ENCODE data around the gene MYOF. TPM values are rescaled to one million over a fixed set of nuclear protein-coding genes. Genes with fewer than 3 reads are reported as not detected.
"Not testable (repeated sequence)": the region's sequence is repeated elsewhere in the genome, so short reads cannot be mapped to it uniquely, and the experiment has no call there.

The MYOF gene
- total RNA-seq, 2 experiments from 2014 or later = 10.8 to 10.9 TPM

DNA sequence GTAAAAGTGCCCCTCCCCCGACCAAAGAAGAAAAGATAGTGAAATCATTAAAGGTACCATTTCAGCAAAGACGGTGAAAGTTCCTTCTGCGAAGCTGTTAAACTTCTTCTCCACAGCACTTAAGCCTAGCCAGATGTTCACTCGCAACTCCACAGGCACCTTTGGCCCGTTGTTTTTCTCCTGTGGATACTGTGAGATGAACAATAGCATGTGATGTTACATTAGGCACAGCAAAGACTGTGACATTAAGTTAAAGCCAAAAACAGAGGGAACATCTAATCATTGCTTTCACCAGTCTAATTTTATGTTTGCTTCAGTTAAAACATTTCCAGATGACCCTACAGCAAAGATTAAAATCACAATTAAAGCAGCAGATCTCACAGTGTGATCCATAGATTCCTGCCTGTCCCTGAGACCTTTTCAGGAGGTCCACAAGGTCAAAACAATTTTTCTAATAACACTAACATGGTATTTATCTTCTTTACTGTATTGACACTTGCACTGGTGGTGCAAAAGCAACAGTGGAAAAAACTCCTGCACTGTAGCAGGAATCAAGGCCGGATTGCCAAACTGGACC, 112.5 kb downstream of the MYOF start:
- ChIA-PET POLR2A (no interaction called here), CTCF (interaction anchor here (0.6 to 3.6 kb wide), 3 partner anchors 12 to 129 kb away, joined by 6 to 18 read pairs (median 11); partner anchors contain the start of gene MYOF)
- H3K4me1 Mint-ChIP-seq = peaks cover 5% of the 10 kb centered on the region
- no peak for DNase-seq
- no peak overlapping the region for H3K27ac Mint-ChIP-seq
- H3K27me3 Mint-ChIP-seq = no peaks in the 10 kb centered on the region
- peaks cover 20% of the 10 kb centered on the region for H3K36me3 Mint-ChIP-seq (ENCODE audit: low read depth)
- no peak overlapping the region for H3K4me3 Mint-ChIP-seq
- H3K9me3 Mint-ChIP-seq = no peaks in the 10 kb centered on the region

DNA sequence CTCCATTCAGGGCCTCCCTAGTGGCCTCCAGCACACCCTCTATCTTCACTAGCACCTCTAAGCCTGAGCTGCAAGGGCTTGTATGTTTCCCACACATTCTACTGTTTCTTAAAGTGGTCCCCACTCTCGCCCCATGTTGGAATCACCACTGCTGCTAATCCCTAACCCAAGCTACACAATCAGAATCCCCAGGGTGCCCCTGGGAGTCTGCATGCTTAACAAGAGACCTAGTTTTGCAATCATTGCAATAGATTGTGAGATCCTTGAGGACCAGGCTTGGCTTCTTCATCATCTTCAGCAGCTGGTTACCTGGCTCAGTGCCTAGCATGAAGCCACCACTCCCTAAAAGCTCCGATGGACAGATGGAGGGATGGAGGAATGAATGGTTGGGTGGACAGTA, 113.9 kb downstream of the MYOF start:
- peaks cover 14% of the 10 kb centered on the region for H3K4me1 Mint-ChIP-seq
- H3K27ac Mint-ChIP-seq = no peak overlapping the region
- no peak overlapping the region for H3K4me3 Mint-ChIP-seq
- DNase-seq = no peak
- H3K27me3 Mint-ChIP-seq = no peaks in the 10 kb centered on the region
- H3K9me3 Mint-ChIP-seq = no peaks in the 10 kb centered on the region
- CTCF ChIA-PET = interaction anchor here (1.1 to 3.6 kb wide), 3 partner anchors 11 to 143 kb away, joined by 3 to 18 read pairs (median 11); partner anchors contain the start of gene MYOF
- POLR2A ChIA-PET = interaction anchor here (1.0 kb wide), 1 partner anchor 129 kb away, joined by 3 read pairs; no protein-coding TSS in a partner anchor
- H3K36me3 Mint-ChIP-seq (ENCODE audit: low read depth) = peaks cover 17% of the 10 kb centered on the region

DNA sequence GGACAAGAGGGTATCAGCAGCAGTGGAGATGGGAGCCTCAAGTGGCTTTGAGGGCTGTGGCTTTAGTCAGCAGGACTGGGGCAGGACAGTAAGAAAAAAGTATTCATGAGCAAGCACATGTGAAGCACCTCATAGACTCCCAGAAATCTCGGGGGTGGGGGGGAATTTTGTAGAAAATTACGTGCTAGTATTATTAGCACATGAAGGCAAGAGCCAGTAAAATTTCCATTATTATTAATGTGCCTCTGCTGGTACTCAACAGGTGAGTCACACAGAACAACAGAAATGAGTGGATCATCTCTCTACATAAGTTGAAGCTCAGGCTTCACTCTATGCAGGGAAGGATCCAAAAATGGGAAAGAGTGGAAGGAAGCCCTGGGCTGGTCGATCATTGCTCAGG, 114.5 kb downstream of the MYOF start:
- Mint-ChIP-seq H3K4me1 (peaks cover 18% of the 10 kb centered on the region), H3K9me3 (no peaks in the 10 kb centered on the region), H3K4me3 (no peak overlapping the region), H3K27ac (no peak overlapping the region), H3K36me3 (ENCODE audit: low read depth) (peaks cover 17% of the 10 kb centered on the region), H3K27me3 (no peaks in the 10 kb centered on the region)
- CTCF ChIA-PET = interaction anchor here (1.1 to 3.6 kb wide), 3 partner anchors 10 to 144 kb away, joined by 3 to 18 read pairs (median 11); partner anchors contain the start of gene MYOF
- DNase-seq = no peak
- POLR2A ChIA-PET = interaction anchor here (1.0 kb wide), 1 partner anchor 129 kb away, joined by 3 read pairs; no protein-coding TSS in a partner anchor

DNA sequence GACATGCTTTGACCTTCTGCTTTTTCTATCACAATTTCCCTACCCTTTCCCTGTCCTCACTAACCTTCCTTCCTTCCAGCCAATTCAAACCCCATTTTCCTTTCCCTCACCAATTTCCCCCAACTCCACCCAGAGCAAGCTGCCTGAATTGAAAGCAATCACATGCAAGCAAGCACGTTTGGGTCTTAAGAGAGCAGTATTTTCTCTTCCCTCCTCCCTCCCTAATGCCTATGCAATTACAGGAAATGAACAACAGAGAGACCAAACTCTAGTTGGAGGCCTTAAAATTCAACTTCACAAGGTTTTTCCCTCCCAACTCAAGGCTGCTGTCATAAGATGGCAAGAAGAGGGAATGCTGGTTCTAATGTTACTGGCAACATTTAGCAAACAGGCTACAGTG, 117.2 kb downstream of the MYOF start:
- Mint-ChIP-seq H3K4me3 (no peak overlapping the region), H3K9me3 (no peaks in the 10 kb centered on the region), H3K36me3 (ENCODE audit: low read depth) (peaks cover 18% of the 10 kb centered on the region), H3K27me3 (no peaks in the 10 kb centered on the region), H3K4me1 (peaks cover 18% of the 10 kb centered on the region), H3K27ac (peak overlapping the region; percentile 8)
- CTCF ChIA-PET = interaction anchor here (3.7 kb wide), 1 partner anchor 11 kb away, joined by 12 read pairs; no protein-coding TSS in a partner anchor
- POLR2A ChIA-PET = no interaction called here
- DNase-seq = no peak

DNA sequence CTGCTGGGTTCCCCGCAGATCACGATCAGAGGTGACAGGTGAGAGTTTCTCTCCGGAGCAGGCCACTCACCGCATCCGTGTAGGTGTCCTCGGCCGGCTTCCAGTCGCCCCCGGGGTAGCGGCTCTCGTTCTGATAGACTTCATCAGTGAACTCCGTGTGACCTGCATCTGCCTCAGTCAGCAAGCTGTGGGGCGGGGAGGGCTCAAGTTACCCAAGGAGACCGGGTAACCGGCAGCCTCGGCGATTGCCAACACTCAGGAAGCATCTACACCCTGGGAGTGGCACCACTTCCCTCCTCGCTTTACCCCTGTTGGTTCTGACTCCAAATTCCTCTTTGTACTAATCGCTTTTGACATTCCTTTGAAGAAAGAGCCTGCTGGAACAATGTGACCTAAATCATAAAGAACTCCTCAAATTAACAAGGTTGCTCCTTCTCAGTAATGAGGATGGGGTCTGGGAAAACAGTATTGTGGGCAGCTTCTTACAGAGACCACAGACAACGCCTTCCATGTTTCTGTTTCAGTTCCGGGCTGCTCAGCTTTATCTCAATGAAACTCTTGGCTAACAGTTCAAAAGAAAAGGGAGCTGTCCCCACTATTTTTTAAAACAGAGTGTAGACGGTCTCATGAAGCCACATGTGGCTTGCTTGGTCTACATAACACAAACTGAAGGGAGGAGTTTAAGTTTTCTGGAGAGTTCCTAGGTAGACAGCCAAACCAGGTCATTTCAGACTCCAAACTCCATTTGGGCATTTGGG, 118.1 kb downstream of the MYOF start:
- no peaks in the 10 kb centered on the region for H3K9me3 Mint-ChIP-seq
- no peak for DNase-seq
- H3K27me3 Mint-ChIP-seq = no peaks in the 10 kb centered on the region
- H3K27ac Mint-ChIP-seq = no peak overlapping the region
- H3K36me3 Mint-ChIP-seq (ENCODE audit: low read depth) = peaks cover 21% of the 10 kb centered on the region
- CTCF ChIA-PET = interaction anchor here (0.9 to 3.7 kb wide), 5 partner anchors 11 to 118 kb away, joined by 3 to 12 read pairs (median 5); partner anchors contain the start of gene MYOF
- peaks cover 18% of the 10 kb centered on the region for H3K4me1 Mint-ChIP-seq
- POLR2A ChIA-PET = no interaction called here
- no peak overlapping the region for H3K4me3 Mint-ChIP-seq

DNA sequence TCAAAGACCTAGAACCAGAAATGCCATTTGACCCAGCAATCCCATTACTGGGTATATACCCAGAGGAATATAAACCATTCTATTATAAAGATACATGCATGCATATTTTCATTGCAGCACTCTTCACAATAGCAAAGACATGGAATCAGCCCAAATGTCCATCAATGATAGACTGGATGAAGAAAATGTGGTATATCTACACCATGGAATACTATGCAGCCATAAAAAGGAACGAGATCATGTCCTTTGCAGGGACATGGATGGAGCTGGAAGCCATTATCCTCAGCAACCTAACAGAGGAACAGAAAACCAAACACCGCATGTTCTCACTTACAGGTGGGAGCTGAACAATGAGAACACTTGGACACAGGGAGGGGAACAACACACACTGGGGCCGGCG, 123.7 kb downstream of the MYOF start:
- H3K27ac Mint-ChIP-seq, H3K27me3 Mint-ChIP-seq, POLR2A ChIA-PET, H3K4me3 Mint-ChIP-seq, DNase-seq, H3K4me1 Mint-ChIP-seq, H3K9me3 Mint-ChIP-seq: not testable (repeated sequence)
- H3K36me3 Mint-ChIP-seq (ENCODE audit: low read depth) = peaks cover 17% of the 10 kb centered on the region
- CTCF ChIA-PET = interaction anchor here (0.7 to 3.8 kb wide), 8 partner anchors 9 to 153 kb away, joined by 3 to 38 read pairs (median 12); partner anchors contain the start of gene MYOF

DNA sequence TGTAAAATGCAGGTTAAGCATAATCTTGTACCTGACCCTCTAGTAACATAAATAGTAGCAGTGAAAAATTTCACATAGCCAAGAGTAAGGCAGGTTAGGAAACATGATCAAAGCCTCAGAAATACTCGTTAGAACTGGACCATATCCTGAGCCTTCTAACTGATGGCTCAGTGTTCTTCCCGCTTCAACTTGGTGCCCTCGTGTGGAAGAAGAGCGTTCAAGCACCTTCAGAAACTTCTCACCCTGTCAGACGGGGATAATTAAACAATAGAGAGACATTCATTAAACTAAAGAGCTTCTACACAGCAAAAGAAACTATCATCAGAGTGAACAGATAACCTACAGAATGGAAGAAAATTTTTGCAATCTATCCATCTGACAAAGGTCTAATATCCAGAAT, 124.5 kb downstream of the MYOF start:
- Mint-ChIP-seq H3K36me3 (ENCODE audit: low read depth) (peaks cover 12% of the 10 kb centered on the region), H3K27ac (no peak overlapping the region), H3K9me3 (peaks cover 2% of the 10 kb centered on the region), H3K4me1 (peaks cover 5% of the 10 kb centered on the region), H3K4me3 (no peak overlapping the region), H3K27me3 (no peaks in the 10 kb centered on the region)
- POLR2A ChIA-PET = no interaction called here
- DNase-seq = peak; percentile 30
- CTCF ChIA-PET = interaction anchor here (0.7 to 3.8 kb wide), 15 partner anchors 10 to 393 kb away, joined by 3 to 38 read pairs (median 5); partner anchors contain the start of gene MYOF

DNA sequence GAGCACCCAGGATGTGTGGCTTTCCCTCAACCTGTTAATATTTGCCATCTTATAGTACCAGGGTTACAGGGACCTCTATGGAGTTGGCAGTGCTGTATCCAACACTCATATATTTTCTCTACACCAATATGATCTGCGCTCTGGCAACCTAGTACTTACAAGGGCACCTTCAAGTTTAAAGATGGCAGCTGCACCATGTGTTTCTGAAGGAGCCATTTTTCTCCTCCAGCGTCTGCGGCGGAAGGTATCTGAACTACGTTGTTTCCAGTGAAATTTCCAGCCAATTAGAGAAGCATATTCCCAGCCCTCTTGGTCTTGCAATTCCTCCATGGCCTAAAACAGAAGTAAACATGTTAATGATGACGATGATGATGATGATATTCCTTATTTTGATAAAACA, 125.6 kb downstream of the MYOF start:
- POLR2A ChIA-PET = no interaction called here

DNA sequence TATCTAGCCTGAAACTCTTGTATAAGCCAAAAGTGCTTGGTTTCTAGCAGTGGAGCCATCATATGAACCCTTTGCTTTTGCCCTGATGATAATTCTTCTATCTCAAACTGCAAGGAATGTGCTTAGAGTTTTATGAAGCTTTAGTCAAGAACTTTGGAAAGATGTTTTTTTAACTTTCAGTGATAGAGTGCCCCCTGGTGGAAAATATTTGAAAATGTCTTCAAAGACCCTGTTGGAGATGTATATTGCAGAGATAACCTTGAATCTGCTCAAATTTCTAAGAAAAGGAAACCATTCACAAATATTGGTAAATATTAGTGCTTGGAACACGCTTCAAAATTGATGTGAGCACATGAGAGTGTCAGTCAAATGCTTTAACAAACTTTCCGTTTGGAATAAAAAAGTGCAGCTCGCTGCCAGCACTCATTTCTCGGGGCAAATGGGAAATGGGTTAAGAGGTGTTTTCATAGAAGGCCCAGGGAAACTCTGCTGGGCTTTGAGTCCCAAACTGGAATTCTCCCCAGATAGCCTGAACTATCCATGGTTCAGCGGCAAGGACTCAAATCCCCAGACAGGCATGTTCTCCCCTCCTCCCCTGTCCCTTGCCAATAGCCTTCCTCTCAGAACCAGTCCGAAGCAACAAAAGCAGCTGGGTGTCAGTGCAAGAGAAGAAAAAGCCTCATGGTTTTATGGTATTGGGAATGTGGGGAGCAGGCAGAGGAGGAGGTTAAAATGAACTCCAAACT, 129.3 kb downstream of the MYOF start:
- POLR2A ChIA-PET = interaction anchor here (1.0 kb wide), 1 partner anchor 130 kb away, joined by 3 read pairs; no protein-coding TSS in a partner anchor
- CTCF ChIA-PET = interaction anchor here (0.7 to 2.0 kb wide), 11 partner anchors 14 to 347 kb away, joined by 3 to 9 read pairs (median 6); partner anchors contain the start of gene MYOF
- H3K36me3 Mint-ChIP-seq (ENCODE audit: low read depth) = peaks cover 6% of the 10 kb centered on the region
- peaks cover 4% of the 10 kb centered on the region for H3K4me1 Mint-ChIP-seq
- H3K9me3 Mint-ChIP-seq = no peaks in the 10 kb centered on the region
- H3K27me3 Mint-ChIP-seq = no peaks in the 10 kb centered on the region
- H3K4me3 Mint-ChIP-seq = no peak overlapping the region
- no peak overlapping the region for H3K27ac Mint-ChIP-seq
- DNase-seq = no peak

More for the DNA sequence above, 125.6 kb downstream of the MYOF start:
- no peak for DNase-seq
- Mint-ChIP-seq H3K27me3 (no peaks in the 10 kb centered on the region), H3K9me3 (peaks cover 2% of the 10 kb centered on the region), H3K4me1 (peaks cover 5% of the 10 kb centered on the region), H3K36me3 (ENCODE audit: low read depth) (peaks cover 12% of the 10 kb centered on the region), H3K4me3 (no peak overlapping the region), H3K27ac (no peak overlapping the region)
- CTCF ChIA-PET = interaction anchor here (0.7 to 3.8 kb wide), 10 partner anchors 10 to 280 kb away, joined by 3 to 38 read pairs (median 6); partner anchors contain the start of gene MYOF

DNA sequence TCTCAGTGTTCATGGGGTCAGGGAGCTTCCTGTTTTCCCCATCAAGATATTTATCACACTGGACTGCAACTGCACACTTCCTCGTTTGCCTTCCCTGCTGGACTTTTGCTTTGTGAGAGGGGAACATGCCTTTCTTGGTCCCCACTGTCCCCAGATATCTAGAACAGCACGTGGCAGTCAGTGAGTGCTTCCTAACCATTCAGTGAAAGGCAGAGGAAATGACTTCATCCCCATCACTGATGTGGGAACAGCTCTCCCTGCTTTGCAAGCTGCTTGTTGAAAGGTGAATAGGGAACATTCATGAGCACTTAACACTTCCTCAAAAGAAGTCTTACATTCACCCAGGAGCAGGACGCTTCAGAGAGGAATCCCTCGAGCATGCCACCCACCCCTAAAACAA, 135.4 kb downstream of the MYOF start:
- peaks cover 8% of the 10 kb centered on the region for H3K4me1 Mint-ChIP-seq
- ChIA-PET POLR2A (no interaction called here), CTCF (interaction anchor here (1.1 kb wide), 1 partner anchor 10 kb away, joined by 6 read pairs; no protein-coding TSS in a partner anchor)
- no peak for DNase-seq
- no peaks in the 10 kb centered on the region for H3K9me3 Mint-ChIP-seq
- no peaks in the 10 kb centered on the region for H3K27me3 Mint-ChIP-seq
- H3K36me3 Mint-ChIP-seq (ENCODE audit: low read depth) = peaks cover 12% of the 10 kb centered on the region
- no peak overlapping the region for H3K27ac Mint-ChIP-seq
- no peak overlapping the region for H3K4me3 Mint-ChIP-seq

DNA sequence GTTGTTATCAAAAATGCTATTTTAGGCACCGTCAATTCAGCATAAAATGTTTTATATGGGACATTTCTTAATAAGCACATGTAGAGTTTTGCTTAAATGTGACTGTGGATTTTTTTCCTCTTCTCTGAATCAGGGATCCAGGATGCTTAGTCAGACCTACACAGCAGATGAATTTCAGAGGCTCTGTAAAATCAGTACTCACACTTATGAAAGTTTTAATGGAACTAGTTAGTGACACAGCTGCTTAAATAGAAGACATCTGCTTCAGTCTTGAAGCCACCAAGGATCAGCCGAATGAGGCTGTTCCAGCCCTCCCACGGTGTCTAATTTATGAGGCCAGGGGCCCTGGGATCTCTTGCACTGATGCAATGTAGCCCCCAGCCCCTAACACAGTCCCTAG, 136.0 kb downstream of the MYOF start:
- peaks cover 12% of the 10 kb centered on the region for H3K36me3 Mint-ChIP-seq (ENCODE audit: low read depth)
- H3K4me1 Mint-ChIP-seq = peaks cover 8% of the 10 kb centered on the region
- no peaks in the 10 kb centered on the region for H3K9me3 Mint-ChIP-seq
- no peaks in the 10 kb centered on the region for H3K27me3 Mint-ChIP-seq
- ChIA-PET CTCF (interaction anchor here (1.1 to 1.4 kb wide), 2 partner anchors 11 to 56 kb away, joined by 3 to 6 read pairs; no protein-coding TSS in a partner anchor), POLR2A (no interaction called here)
- DNase-seq = no peak
- no peak overlapping the region for H3K4me3 Mint-ChIP-seq
- H3K27ac Mint-ChIP-seq = no peak overlapping the region

DNA sequence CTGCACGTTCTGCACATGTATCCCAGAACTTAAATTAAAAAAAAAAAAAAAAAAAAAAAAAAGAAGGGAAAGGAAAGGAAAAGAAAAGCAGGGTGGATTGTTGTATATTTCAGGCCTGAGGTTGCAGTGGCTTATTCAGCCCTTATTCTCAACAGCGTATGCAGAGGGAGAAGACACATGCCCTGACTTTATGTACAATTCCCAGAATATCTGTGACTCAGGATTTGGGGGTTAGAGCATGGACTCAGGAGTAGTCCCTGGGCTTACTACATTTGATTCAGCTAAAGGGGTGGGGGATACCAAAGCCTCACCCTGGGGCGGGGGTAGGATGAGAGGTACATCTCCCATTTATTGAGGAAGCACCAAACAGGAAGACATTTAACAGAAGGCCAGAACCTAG, 137.4 kb downstream of the MYOF start:
- H3K27me3 Mint-ChIP-seq = no peaks in the 10 kb centered on the region
- CTCF ChIA-PET = no interaction called here
- POLR2A ChIA-PET = no interaction called here
- peaks cover 13% of the 10 kb centered on the region for H3K36me3 Mint-ChIP-seq (ENCODE audit: low read depth)
- H3K27ac Mint-ChIP-seq = no peak overlapping the region
- no peaks in the 10 kb centered on the region for H3K9me3 Mint-ChIP-seq
- no peak for DNase-seq
- no peak overlapping the region for H3K4me3 Mint-ChIP-seq
- H3K4me1 Mint-ChIP-seq = peaks cover 8% of the 10 kb centered on the region
